Measurements from ENCODE around the gene DLG3.

Gene DLG3

GRCh38 chrX:70525733-70526132, 81.1 kb downstream of the DLG3 start:
- FAIRE-seq: no peak

GRCh38 chrX:70527053-70527452, 82.4 kb downstream of the DLG3 start:
- FAIRE-seq: no peak

DNA sequence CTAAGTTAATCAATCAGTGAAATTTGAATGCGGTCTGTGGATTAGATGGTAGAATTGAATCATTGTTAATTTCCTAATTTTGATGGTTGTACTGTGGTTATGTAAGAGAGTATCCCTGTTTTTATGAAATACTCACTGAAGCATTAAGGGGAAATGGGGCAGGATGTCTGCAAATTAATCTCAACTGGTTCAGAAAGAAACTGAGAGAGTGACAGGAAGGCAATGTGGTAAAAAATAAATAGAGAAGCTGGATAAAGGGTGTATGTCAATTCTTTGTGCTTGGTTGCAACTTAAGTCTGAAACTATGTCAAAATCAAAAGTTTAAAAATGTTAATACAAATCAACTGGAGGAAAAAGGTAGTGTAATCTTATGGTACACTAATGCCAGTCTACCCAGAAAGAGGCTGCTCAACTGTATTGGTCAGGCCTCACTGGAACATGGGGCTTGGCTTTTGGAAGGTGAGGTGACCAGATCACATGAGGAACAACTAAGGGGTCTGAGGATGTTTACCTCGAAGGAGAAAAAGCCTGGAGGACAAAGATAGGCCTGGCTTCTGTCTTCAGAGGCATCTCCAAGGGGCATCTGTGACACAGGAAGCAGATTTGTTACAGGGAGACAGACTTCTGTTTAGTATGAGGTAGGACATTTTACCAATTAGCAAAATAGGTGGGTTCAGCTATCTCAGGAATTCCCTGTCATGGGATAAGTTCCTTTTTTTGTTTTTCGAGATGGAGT, 83.1 kb downstream of the DLG3 start:
- no peak for FAIRE-seq

DNA sequence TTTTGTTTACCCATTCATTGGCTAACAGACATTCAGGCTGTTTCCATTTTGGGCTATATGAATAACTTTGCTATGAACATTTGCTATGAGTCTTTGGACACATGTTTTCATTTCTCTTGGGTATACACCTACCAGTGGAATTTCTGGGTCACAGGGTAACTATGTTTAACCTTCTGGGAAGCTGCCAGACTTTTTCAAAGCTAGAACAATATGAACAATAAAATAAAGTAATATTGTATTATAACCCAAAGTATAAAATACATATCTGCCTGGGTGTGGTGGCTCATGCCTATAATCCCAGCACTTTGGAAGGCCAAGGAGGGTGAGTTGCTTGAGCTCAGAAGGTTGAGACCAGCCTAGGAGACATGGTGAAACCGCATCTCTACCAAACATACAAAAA, 90.6 kb downstream of the DLG3 start:
- FAIRE-seq: no peak

DNA sequence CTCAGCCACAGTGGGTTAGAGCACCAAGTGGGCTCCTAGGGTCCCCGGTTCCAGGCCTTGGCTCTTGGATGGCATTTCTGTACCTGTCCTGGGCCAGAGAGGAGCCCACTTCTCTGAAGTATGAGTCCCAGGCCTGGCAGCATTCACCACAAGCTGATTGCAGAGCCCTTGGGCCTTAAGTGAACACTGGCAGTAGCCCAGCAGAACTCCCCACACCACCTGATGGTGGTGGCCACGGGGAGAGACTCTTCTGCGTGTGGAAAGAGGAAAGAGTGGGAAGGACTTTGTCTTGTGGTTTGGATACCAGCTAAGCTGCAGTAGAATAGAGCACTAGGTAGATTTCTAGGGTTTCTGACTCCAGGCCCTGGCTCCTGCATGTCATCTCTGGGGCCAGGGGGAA, 104.8 kb downstream of the DLG3 start:
- no peak for FAIRE-seq

DNA sequence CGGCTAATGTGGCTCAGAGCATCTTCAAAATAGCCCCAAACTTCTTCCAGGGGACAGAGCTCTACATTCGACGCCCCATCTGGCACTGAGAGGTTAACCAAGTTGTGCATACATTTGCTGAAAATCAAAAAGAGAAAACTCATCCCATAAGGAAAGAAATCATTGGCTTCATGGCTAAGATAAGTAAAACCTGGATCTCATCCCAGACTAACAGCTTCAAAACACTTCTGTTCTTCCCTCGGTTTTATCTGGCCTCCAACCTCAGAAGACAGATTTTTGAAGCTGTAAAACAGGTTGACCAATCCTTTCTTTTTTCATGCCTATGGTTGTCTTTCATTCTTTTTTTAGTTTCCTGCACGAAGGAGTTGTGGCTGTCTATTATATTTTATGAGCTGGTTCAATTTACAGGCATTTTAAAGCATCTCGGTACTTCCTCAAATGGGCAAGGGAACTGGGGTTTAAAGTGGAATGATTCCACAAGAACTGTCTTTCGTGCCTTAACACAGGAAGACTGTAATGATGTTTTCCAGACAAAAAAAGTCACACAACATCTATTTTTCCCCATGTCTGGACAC, 107.6 kb downstream of the DLG3 start:
- FAIRE-seq: no peak

DNA sequence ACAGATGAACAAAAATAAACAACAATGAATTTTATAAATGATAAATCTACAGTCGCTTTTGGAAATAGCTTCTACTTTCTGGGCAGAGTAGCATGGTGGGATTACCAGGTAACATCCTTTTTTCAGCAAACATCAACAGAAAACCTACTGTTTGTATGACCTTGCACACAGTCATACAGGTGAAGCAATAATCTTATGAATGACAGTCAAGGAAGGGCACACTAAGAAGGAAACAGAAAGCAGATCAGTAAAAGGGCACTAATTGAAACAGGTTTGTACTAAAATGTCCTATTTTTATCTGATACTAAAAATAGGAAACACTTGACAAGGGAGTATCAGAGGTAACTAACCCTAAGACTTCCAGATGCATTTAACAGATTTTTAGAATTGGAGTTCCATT, 108.9 kb downstream of the DLG3 start:
- no peak for FAIRE-seq

GRCh38 chrX:70554081-70554480, 109.4 kb downstream of the DLG3 start:
- FAIRE-seq: no peak

DNA sequence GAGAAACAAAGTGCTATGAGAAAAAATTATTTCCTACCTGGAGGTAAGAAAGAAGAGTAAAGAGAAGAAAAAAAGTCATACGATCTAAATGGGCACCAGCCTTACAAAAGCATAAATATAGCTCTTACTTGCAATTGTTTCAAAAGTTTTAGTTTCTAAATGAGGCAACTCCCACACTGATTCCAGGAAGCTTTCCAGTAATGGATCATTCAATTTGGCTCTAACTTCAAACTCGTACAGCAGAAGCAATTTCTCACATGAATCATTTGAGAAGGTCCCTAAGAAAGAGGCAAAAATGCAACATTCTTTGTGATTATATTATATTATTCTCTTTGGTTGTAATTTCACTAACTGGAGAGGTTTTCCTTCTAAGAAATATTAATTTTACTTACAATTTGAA, 109.9 kb downstream of the DLG3 start:
- no peak for FAIRE-seq

DNA sequence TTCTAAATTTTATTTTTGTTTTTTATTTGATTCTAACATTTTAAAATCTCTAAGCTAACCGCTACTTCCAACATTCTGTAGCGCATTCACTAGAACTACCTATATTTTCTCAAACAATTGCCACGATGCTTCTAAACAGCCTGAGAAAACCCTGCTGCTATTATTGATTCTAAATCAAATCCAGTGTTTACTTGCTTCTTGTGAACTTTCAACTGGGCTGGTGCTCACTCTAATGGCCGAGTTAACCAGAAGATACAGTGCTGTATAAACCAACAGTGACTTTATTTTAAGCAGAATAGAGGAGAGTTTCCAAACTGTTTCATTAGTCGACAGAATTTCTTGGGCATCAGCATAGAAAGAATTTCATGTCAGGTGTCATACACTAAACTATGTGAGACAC, 110.3 kb downstream of the DLG3 start:
- FAIRE-seq: no peak

All from endometrium (tissue), 2 donors.